ENCODE measurements around the gene CES4A.
"Not testable (repeated sequence)": the region's sequence is repeated elsewhere in the genome, so short reads cannot be mapped to it uniquely, and the experiment has no call there.

CES4A gene

DNA sequence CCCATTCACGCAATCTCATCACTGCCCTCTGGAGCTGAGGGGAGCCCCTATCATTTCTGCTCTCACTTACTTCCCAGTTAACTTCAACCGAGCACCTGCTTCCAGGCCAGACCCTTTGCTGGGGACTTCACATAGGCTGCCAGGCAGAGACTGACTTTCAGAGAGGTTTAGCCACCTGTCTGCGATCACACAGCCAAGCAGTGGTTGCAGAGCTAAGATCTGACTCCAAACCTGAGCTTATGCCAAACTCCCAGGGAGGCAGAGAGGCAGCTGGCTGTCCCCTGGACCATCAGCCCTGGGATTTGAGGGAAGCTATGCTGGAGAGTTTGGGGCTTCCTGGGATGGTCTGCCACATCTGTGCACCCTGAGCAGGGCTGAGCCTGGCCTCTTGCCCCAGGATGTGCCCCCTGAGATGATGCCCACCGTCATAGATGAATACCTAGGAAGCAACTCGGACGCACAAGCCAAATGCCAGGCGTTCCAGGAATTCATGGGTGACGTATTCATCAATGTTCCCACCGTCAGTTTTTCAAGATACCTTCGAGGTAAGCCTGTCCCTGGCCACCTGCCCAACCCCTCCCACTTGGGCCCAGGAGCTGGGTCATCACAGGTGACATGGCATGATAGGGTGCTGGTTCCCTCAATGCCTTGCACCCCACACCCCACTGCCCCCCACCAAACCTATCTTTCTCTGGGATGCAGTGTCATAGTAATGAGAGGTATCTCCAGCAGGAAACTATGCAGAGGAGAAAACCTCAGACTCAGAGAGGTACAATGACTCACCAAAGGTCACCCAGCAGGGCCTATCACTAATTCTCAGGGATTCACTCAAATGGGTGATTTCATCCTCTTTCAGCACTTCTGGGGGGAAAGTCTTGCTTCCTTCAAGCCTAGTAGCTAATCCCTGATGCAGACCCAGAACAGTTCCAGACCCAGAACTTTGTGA is 17.3 kb upstream of the CES4A start:
- DNase-seq (ENCODE audit: extremely low spot score) = no peak
- POLR2A ChIA-PET = interaction anchor here (0.6 to 3.0 kb wide), 2 partner anchors 10 to 42 kb away, joined by 3 to 10 read pairs; partner anchors contain the start of gene CES3
- CTCF ChIA-PET = no interaction called here
- TF ChIP-seq FOXM1 (IDR thresholded peaks at IDR 0.05; ENCODE audit: borderline replicate concordance) (no peak), NFRKB (IDR thresholded peaks at IDR 0.05) (no peak), LEF1 (IDR thresholded peaks at IDR 0.05; ENCODE audit: borderline replicate concordance) (no peak), ELF4 (IDR thresholded peaks at IDR 0.05) (no peak), SUZ12 (IDR thresholded peaks at IDR 0.05) (no peak)
- TF ChIP-seq, protein P1, sequence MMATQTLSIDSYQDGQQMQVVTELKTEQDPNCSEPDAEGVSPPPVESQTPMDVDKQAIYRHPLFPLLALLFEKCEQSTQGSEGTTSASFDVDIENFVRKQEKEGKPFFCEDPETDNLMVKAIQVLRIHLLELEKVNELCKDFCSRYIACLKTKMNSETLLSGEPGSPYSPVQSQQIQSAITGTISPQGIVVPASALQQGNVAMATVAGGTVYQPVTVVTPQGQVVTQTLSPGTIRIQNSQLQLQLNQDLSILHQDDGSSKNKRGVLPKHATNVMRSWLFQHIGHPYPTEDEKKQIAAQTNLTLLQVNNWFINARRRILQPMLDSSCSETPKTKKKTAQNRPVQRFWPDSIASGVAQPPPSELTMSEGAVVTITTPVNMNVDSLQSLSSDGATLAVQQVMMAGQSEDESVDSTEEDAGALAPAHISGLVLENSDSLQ (IDR thresholded peaks at IDR 0.05) = no peak

DNA sequence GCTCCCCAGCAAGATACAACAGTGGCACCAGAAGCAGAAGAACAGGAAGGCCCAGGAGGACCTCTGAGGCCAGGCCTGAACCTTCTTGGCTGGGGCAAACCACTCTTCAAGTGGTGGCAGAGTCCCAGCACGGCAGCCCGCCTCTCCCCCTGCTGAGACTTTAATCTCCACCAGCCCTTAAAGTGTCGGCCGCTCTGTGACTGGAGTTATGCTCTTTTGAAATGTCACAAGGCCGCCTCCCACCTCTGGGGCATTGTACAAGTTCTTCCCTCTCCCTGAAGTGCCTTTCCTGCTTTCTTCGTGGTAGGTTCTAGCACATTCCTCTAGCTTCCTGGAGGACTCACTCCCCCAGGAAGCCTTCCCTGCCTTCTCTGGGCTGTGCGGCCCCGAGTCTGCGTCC is 15.4 kb upstream of the CES4A start:
- TF ChIP-seq SP1 (IDR thresholded peaks at IDR 0.05) (no peak), BHLHE40 (IDR thresholded peaks at IDR 0.05; ENCODE audit: borderline replicate concordance) (no peak)
- TF ChIP-seq, protein P1 (IDR thresholded peaks at IDR 0.05) = no peak
- DNase-seq (ENCODE audit: extremely low spot score) = no peak
- ChIA-PET POLR2A (interaction anchor here (1.1 to 3.0 kb wide), 2 partner anchors 12 to 14 kb away, joined by 3 to 10 read pairs; partner anchors contain the start of gene CES3), CTCF (no interaction called here)

DNA sequence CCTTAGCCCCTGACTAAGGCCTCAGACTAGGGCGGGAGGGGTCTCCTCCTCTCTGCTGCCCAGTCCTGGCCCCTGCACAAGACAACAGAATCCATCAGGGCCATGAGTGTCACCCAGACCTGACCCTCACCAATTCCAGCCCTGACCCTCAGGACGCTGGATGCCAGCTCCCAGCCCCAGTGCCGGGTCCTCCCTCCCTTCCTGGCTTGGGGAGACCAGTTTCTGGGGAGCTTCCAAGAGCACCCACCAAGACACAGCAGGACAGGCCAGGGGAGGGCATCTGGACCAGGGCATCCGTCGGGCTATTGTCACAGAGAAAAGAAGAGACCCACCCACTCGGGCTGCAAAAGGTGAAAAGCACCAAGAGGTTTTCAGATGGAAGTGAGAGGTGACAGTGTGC is 14.7 kb upstream of the CES4A start:
- CTCF ChIA-PET = no interaction called here
- no peak for TF ChIP-seq TARDBP (IDR thresholded peaks at IDR 0.05)
- no peak for TF ChIP-seq ZNF384 (IDR thresholded peaks at IDR 0.05)
- no peak for TF ChIP-seq CTBP1 (IDR thresholded peaks at IDR 0.05; ENCODE audit: borderline replicate concordance)
- no peak for TF ChIP-seq FOXK2 (IDR thresholded peaks at IDR 0.05)
- POLR2A ChIA-PET = interaction anchor here (1.1 to 3.0 kb wide), 2 partner anchors 12 to 15 kb away, joined by 3 to 10 read pairs; partner anchors contain the start of gene CES3

DNA sequence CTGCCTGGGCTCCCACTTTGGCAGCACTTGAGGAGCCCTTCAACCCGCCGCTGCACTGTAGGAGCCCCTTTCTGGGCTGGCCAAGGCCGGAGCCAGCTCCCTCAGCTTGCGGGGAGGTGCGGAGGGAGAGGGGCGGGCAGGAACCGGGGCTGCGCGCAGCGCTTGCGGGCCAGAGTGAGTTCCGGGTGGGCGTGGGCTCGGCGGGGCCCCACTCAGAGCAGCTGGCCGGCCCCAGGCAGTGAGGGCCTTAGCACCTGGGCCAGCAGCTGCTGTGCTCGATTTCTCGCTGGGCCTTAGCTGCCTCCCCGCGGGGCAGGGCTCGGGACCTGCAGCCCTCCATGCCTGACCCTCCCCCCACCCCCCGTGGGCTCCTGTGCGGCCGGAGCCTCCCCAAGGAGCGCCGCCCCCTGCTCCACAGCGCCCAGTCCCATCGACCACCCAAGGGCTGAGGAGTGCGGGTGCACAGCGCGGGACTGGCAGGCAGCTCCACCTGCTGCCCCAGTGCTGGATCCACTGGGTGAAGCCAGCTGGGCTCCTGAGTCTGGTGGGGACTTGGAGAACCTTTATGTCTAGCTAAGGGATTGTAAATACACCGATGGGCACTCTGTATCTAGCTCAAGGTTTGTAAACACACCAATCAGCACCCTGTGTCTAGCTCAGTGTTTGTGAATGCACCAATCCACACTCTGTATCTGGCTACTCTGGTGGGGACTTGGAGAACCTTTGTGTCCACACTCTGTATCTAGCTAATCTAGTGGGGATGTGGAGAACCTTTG is 14.0 kb upstream of the CES4A start:
- CTCF ChIA-PET = interaction anchor here (2.5 kb wide), 1 partner anchor 181 kb away, joined by 10 read pairs; no protein-coding TSS in a partner anchor
- DNase-seq (ENCODE audit: extremely low spot score) = not testable (repeated sequence)
- POLR2A ChIA-PET = interaction anchor here (3.0 kb wide), 1 partner anchor 13 kb away, joined by 10 read pairs; the partner anchor contains the start of gene CES3

More for the DNA sequence above, 14.7 kb upstream of the CES4A start:
- DNase-seq (ENCODE audit: extremely low spot score) = no peak

DNA sequence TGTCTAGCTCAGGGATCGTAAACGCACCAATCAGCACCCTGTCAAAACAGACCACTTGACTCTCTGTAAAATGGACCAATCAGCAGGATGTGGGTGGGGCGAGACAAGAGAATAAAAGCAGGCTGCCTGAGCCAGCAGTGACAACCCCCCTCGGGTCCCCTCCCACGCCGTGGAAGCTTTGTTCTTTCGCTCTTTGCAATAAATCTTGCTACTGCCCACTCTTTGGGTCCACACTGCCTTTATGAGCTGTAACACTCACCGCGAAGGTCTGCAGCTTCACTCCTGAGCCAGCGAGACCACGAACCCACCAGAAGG is 13.5 kb upstream of the CES4A start:
- DNase-seq (ENCODE audit: extremely low spot score); POLR2A ChIA-PET: not testable (repeated sequence)
- CTCF ChIA-PET = interaction anchor here (2.5 kb wide), 1 partner anchor 180 kb away, joined by 10 read pairs; no protein-coding TSS in a partner anchor

DNA sequence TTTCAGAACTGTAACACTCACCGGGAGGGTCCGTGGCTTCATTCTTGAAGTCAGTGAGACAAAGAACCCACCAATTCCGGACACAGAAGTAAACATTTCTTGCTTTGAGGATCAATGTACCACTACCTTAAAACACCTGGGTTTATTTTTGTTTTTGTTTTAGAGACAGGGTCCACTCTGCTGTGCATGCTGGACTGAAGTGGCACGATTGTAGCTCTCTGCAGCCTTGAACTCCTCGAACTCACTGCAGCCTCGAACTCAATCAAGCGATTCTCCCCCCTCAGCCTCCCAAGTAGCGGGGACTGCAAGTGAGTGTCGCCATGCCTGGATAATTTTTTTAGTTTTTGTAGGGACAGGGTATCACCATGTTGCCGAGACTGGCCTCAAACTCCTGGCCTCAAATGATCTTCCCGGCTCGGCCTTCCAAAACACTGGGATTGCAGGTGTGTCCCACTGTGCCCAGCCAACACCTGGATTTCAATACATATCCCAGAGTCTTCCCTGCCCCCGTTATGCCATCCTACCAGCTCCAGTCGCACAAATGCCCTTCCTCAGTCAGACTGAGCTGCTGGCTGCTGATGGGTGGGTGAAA is 13.0 kb upstream of the CES4A start:
- DNase-seq (ENCODE audit: extremely low spot score) = no peak
- POLR2A ChIA-PET = interaction anchor here (0.6 to 0.9 kb wide), 2 partner anchors 15 to 44 kb away, joined by 3 read pairs; no protein-coding TSS in a partner anchor

More for the DNA sequence above, 13.0 kb upstream of the CES4A start:
- TF ChIP-seq FOXM1 (IDR thresholded peaks at IDR 0.05; ENCODE audit: borderline replicate concordance) (no peak), SP1 (IDR thresholded peaks at IDR 0.05) (no peak), FOXK2 (IDR thresholded peaks at IDR 0.05) (no peak), BHLHE40 (IDR thresholded peaks at IDR 0.05; ENCODE audit: borderline replicate concordance) (no peak), CTBP1 (IDR thresholded peaks at IDR 0.05; ENCODE audit: borderline replicate concordance) (no peak), HDGF (IDR thresholded peaks at IDR 0.05; ENCODE audit: borderline replicate concordance) (no peak), NFRKB (IDR thresholded peaks at IDR 0.05) (no peak), ELF4 (IDR thresholded peaks at IDR 0.05) (no peak), LEF1 (IDR thresholded peaks at IDR 0.05; ENCODE audit: borderline replicate concordance) (no peak), TARDBP (IDR thresholded peaks at IDR 0.05) (no peak), ARNT (IDR thresholded peaks at IDR 0.05) (no peak), FOXA1 (IDR thresholded peaks at IDR 0.05) (no peak), SUZ12 (IDR thresholded peaks at IDR 0.05) (no peak), ZNF384 (IDR thresholded peaks at IDR 0.05) (no peak), L3MBTL2 (conservative IDR thresholded peaks at IDR 0.05) (no peak)
- TF ChIP-seq, protein P1 (IDR thresholded peaks at IDR 0.05) = no peak
- CTCF ChIA-PET = interaction anchor here (0.7 to 2.5 kb wide), 2 partner anchors 14 to 180 kb away, joined by 3 to 10 read pairs; partner anchors contain the start of gene CES3
